ENCODE results near the gene TRAF4. TPM values are rescaled to one million over a fixed set of nuclear protein-coding genes. Genes with fewer than 3 reads are reported as not detected.

The TRAF4 gene
- total RNA-seq, 6 donors from 2014 or later: 34.8 to 84.9 (median 64.1) TPM

- no peaks in the 10 kb centered on the region for H3K27me3 ChIP-seq
- 66 to 70% methylated on average over 10 of the region's 10 CpGs for WGBS, 2 donors
- peaks cover 47 to 78% (median 67%) of the 10 kb centered on the region in 4 donors for H3K36me3 ChIP-seq
- ATAC-seq (ENCODE audit: low FRiP score in 2 of 2): no peak
- no peak overlapping the region for H3K4me3 ChIP-seq
- no peak overlapping the region for H3K27ac ChIP-seq
- TF ChIP-seq POLR2A (IDR thresholded peaks at IDR 0.05): no peak
- no peak for TF ChIP-seq EP300 (IDR thresholded peaks at IDR 0.05)
- TF ChIP-seq POLR2AphosphoS5 (IDR thresholded peaks at IDR 0.05): no peak
- TF ChIP-seq CTCF (IDR thresholded peaks at IDR 0.05): no peak
- H3K4me1 ChIP-seq: no peaks in the 10 kb centered on the region
- no peaks in the 10 kb centered on the region for H3K9me3 ChIP-seq
- no peak for DNase-seq
These were observed 41.6 kb upstream of the TRAF4 start for GRCh38 chr17:28702026-28702751.

- Histone ChIP-seq H3K4me3 (no peak overlapping the region), H3K27ac (no peak overlapping the region), H3K36me3 (peaks cover 41 to 72% (median 61%) of the 10 kb centered on the region in 4 donors), H3K4me1 (no peaks in the 10 kb centered on the region), H3K27me3 (no peaks in the 10 kb centered on the region), H3K9me3 (no peaks in the 10 kb centered on the region)
- ATAC-seq (ENCODE audit: low FRiP score in 2 of 2) (no peak), DNase-seq (no peak)
- 76 to 86% methylated on average over 3 of the region's 3 CpGs for WGBS, 2 donors
- no peak for TF ChIP-seq CTCF (IDR thresholded peaks at IDR 0.05)
- no peak for TF ChIP-seq EP300 (IDR thresholded peaks at IDR 0.05)
- TF ChIP-seq POLR2A (IDR thresholded peaks at IDR 0.05): no peak
- no peak for TF ChIP-seq POLR2AphosphoS5 (IDR thresholded peaks at IDR 0.05)
These were observed 41.1 kb upstream of the TRAF4 start for GRCh38 chr17:28702752-28703150.

GRCh38 chr17:28703552-28704218 is 40.1 kb upstream of the TRAF4 start:
- ATAC-seq (ENCODE audit: low FRiP score in 2 of 2) (no peak), DNase-seq (no peak)
- H3K4me3 ChIP-seq: no peak overlapping the region
- H3K4me1 ChIP-seq: no peaks in the 10 kb centered on the region
- no peak for TF ChIP-seq POLR2A (IDR thresholded peaks at IDR 0.05)
- no peak for TF ChIP-seq POLR2AphosphoS5 (IDR thresholded peaks at IDR 0.05)
- TF ChIP-seq CTCF (IDR thresholded peaks at IDR 0.05): no peak
- TF ChIP-seq EP300 (IDR thresholded peaks at IDR 0.05): no peak
- H3K9me3 ChIP-seq: no peaks in the 10 kb centered on the region
- H3K36me3 ChIP-seq: peaks cover 32 to 63% (median 52%) of the 10 kb centered on the region in 4 donors
- 88% methylated on average over 16 of the region's 16 CpGs for WGBS, 2 donors
- H3K27ac ChIP-seq: no peak overlapping the region
- H3K27me3 ChIP-seq: no peaks in the 10 kb centered on the region

GRCh38 chr17:28704219-28704858 is 39.5 kb upstream of the TRAF4 start:
- Histone ChIP-seq H3K4me3 (no peak overlapping the region), H3K4me1 (no peaks in the 10 kb centered on the region), H3K36me3 (peaks cover 26 to 57% (median 45%) of the 10 kb centered on the region in 4 donors), H3K9me3 (no peaks in the 10 kb centered on the region), H3K27ac (no peak overlapping the region), H3K27me3 (no peaks in the 10 kb centered on the region)
- DNase-seq: peak in 1 of 2 donors; percentile 71
- no peak for TF ChIP-seq POLR2AphosphoS5 (IDR thresholded peaks at IDR 0.05)
- TF ChIP-seq POLR2A (IDR thresholded peaks at IDR 0.05): no peak
- no peak for TF ChIP-seq CTCF (IDR thresholded peaks at IDR 0.05)
- no peak for TF ChIP-seq EP300 (IDR thresholded peaks at IDR 0.05)
- 91 to 97% methylated on average over 6 to 13 of the region's 14 CpGs for WGBS, 2 donors
- no peak for ATAC-seq (ENCODE audit: low FRiP score in 2 of 2)
